H9 (cell line): Measurements from ENCODE around the gene UBE3C. TPM values are rescaled to one million over a fixed set of nuclear protein-coding genes. Genes with fewer than 3 reads are reported as not detected.

Experiments used
- DNase-seq: peaks from one replicate; pipeline ENCODE4 v3.0.0-alpha.2; 2017
- H2AFZ ChIP-seq: one replicate; pipeline ENCODE4 v1.6.1; 2013; ENCODE audit warnings: mild to moderate bottlenecking, low read length, control low read depth, moderate library complexity
- H2AK5ac ChIP-seq: 2 replicates; pipeline ENCODE4 v1.6.1; 2013; ENCODE audit warnings: low read length, control low read depth, mixed read lengths; ENCODE audit not compliant: insufficient read length
- H2BK120ac ChIP-seq: one replicate; pipeline ENCODE4 v1.6.1; 2013; ENCODE audit warnings: low read depth, mild to moderate bottlenecking, low read length, control low read depth, inconsistent platforms; ENCODE audit not compliant: poor library complexity, severe bottlenecking
- H2BK12ac ChIP-seq: 2 replicates; pipeline ENCODE4 v1.6.1; 2013; ENCODE audit warnings: low read length, control low read depth, mixed read lengths, low read depth; ENCODE audit not compliant: insufficient read length
- H2BK15ac ChIP-seq: 2 replicates; pipeline ENCODE4 v1.6.1; 2013; ENCODE audit warnings: low read depth, low read length, control low read depth
- H2BK20ac ChIP-seq: one replicate; pipeline ENCODE4 v1.6.1; 2013; ENCODE audit warnings: low read depth, mild to moderate bottlenecking, low read length, control low read depth, inconsistent platforms; ENCODE audit not compliant: poor library complexity, severe bottlenecking
- H2BK5ac ChIP-seq: 2 replicates; pipeline ENCODE4 v1.6.1; 2013; ENCODE audit warnings: low read length, control low read depth, mixed read lengths; ENCODE audit not compliant: insufficient read length
- H3K14ac ChIP-seq: 2 replicates; pipeline ENCODE4 v1.6.1; 2013; ENCODE audit warnings: low read length, control low read depth; ENCODE audit not compliant: insufficient read depth
- H3K18ac ChIP-seq: 2 replicates; pipeline ENCODE4 v1.6.1; 2013; ENCODE audit warnings: low read depth, mild to moderate bottlenecking, mixed read lengths, low read length, control low read depth; ENCODE audit not compliant: insufficient read length
- H3K23ac ChIP-seq: 2 replicates; pipeline ENCODE4 v1.6.1; 2013; ENCODE audit warnings: low read length, control low read depth, mixed read lengths, low read depth; ENCODE audit not compliant: insufficient read length
- H3K23me2 ChIP-seq: 2 replicates; pipeline ENCODE4 v1.6.1; 2013; ENCODE audit warnings: low read depth, mild to moderate bottlenecking, mixed read lengths, low read length, control low read depth; ENCODE audit not compliant: insufficient read length, poor library complexity, severe bottlenecking
- H3K27ac ChIP-seq: 2 replicates; pipeline ENCODE4 v1.5.1; 2013; ENCODE audit warnings: low read length, control low read depth, mixed read lengths, low read depth; ENCODE audit not compliant: insufficient read length
- H3K27me3 ChIP-seq: 2 replicates; pipeline ENCODE4 v1.6.1; 2013; ENCODE audit warnings: low read length, control low read depth, inconsistent platforms; ENCODE audit not compliant: insufficient read depth
- H3K4ac ChIP-seq: 2 replicates; pipeline ENCODE4 v1.6.1; 2013; ENCODE audit warnings: low read depth, mild to moderate bottlenecking, control low read depth, inconsistent platforms, low read length, moderate library complexity
- H3K4me1 ChIP-seq: 2 replicates; pipeline ENCODE4 v1.6.1; 2013; ENCODE audit warnings: low read length, control low read depth, inconsistent platforms; ENCODE audit not compliant: insufficient read depth
- H3K4me2 ChIP-seq: 2 replicates; pipeline ENCODE4 v1.6.1; 2013; ENCODE audit warnings: low read length, control low read depth, mixed read lengths; ENCODE audit not compliant: insufficient read length, insufficient read depth
- H3K56ac ChIP-seq: 2 replicates; pipeline ENCODE4 v1.6.1; 2013; ENCODE audit warnings: low read depth, mild to moderate bottlenecking, mixed read lengths, low read length, control low read depth; ENCODE audit not compliant: insufficient read length
- H3K79me1 ChIP-seq: 2 replicates; pipeline ENCODE4 v1.6.1; 2013; ENCODE audit warnings: low read depth, mild to moderate bottlenecking, moderate library complexity, low read length, control low read depth, inconsistent platforms; ENCODE audit not compliant: insufficient read depth, poor library complexity, severe bottlenecking
- H3K79me2 ChIP-seq: 2 replicates; pipeline ENCODE4 v1.6.1; 2013; ENCODE audit warnings: low read length, control low read depth, inconsistent platforms; ENCODE audit not compliant: insufficient read depth
- H3K9ac ChIP-seq: 2 replicates; pipeline ENCODE4 v1.6.1; 2013; ENCODE audit warnings: low read length, control low read depth, mixed read lengths; ENCODE audit not compliant: insufficient read length; ENCODE audit errors: extremely low read depth
- H3K9me3 ChIP-seq: one replicate; pipeline ENCODE4 v1.6.1; 2013; ENCODE audit warnings: low read depth, low read length, inconsistent platforms; ENCODE audit not compliant: control insufficient read depth
- H3T11ph ChIP-seq: one replicate; pipeline ENCODE4 v1.6.1; 2013; ENCODE audit warnings: mild to moderate bottlenecking, low read length, control low read depth, inconsistent platforms
- H4K20me1 ChIP-seq: one replicate; pipeline ENCODE4 v1.6.1; 2013; ENCODE audit not compliant: control insufficient read depth, insufficient read length, insufficient read depth
- H4K5ac ChIP-seq: 2 replicates; pipeline ENCODE4 v1.6.1; 2013; ENCODE audit warnings: low read depth, mild to moderate bottlenecking, mixed read lengths, low read length, control low read depth; ENCODE audit not compliant: insufficient read length
- H4K8ac ChIP-seq: replicated peaks from 2 replicates; pipeline ENCODE4 v1.6.1; 2013; ENCODE audit warnings: low read length, control low read depth, mixed read lengths, low read depth; ENCODE audit not compliant: insufficient read length
- H4K91ac ChIP-seq: 2 replicates; pipeline ENCODE4 v1.6.1; 2013; ENCODE audit warnings: low read depth, mild to moderate bottlenecking, moderate library complexity, mixed read lengths, low read length, control low read depth; ENCODE audit not compliant: insufficient read length
- H3K27ac Mint-ChIP-seq, 3 experiments: 2 replicates in 2 of 3; 3 replicates in 1 of 3; pipeline ENCODE4 v1.8.0; 2020 to 2021; ENCODE audit warnings: mixed read lengths in 3 of 3, mild to moderate bottlenecking in 1 of 3, moderate library complexity in 1 of 3
- H3K27me3 Mint-ChIP-seq: 2 replicates; pipeline ENCODE4 v1.8.0; 2021; ENCODE audit warnings: low read depth, mild to moderate bottlenecking, moderate library complexity, mixed read lengths
- H3K36me3 Mint-ChIP-seq, 3 experiments: 2 replicates in 2 of 3; 3 replicates in 1 of 3; pipeline ENCODE4 v1.8.0; 2020 to 2021; ENCODE audit warnings: low read depth in 3 of 3, mixed read lengths in 3 of 3; ENCODE audit not compliant: insufficient read depth in 1 of 3
- H3K4me1 Mint-ChIP-seq, 2 experiments: 2 replicates each; pipeline ENCODE4 v1.8.0; 2020; ENCODE audit warnings: mixed read lengths in 2 of 2
- H3K4me3 Mint-ChIP-seq, 2 experiments: 2 replicates in 1 of 2; 3 replicates in 1 of 2; pipeline ENCODE4 v1.8.0; 2020 to 2021; ENCODE audit warnings: mild to moderate bottlenecking in 2 of 2, mixed read lengths in 2 of 2, moderate library complexity in 1 of 2
- H3K9me3 Mint-ChIP-seq, 2 experiments: 2 replicates in 1 of 2; 3 replicates in 1 of 2; pipeline ENCODE4 v1.8.0; 2020; ENCODE audit warnings: mild to moderate bottlenecking in 2 of 2, mixed read lengths in 2 of 2, moderate library complexity in 1 of 2
- WGBS: extraction: QIAGEN DNeasy Blood & Tissue Kit; methylation state at CpG from one replicate; pipeline ENCODE4 v1.1.7; 2013; ENCODE audit warnings: missing lambda C conversion rate, low lambda C conversion rate, mixed read lengths; ENCODE audit not compliant: insufficient read length; ENCODE audit errors: extremely low coverage; 5-methylcytosine and 5-hydroxymethylcytosine counted together
- total RNA-seq: library from RNA; stranded (reverse); gene quantifications from 2 replicates; pipeline ENCODE4 v1.2.1, GENCODE V29; 2021
- TF ChIP-seq, protein P1 (sequence below): fragments of 200-600 bp; sonication (generic); conservative IDR thresholded peaks from 3 replicates; pipeline ENCODE4 v1.8.0; 2021; ENCODE audit warnings: antibody characterized with exemption, mild to moderate bottlenecking

Gene UBE3C
- total RNA-seq, 1 experiment from 2014 or later: 63.3 TPM

DNA sequence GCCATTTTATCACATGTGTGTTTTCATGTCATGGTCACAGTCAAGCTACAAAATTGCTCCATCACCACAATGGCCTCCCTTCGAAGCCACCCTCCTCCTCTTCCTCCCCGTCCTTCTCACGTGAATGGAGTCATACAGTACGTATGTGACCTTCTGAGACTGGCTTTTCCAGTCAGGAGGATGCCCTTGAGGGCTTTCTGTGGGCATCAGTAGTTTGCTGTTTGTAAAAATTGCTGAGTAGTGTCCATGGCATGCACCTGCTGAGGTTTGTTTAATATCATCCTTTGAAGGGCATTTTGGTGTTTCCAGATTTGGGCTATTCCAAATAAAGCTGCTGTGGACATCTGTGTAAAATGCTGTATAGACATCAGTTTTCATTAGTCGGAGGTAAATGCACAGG is 5.9 kb upstream of the UBE3C start:
- Histone ChIP-seq H3K9me3 (no peaks in the 10 kb centered on the region), H2BK12ac (no peak overlapping the region), H3K79me1 (no peaks in the 10 kb centered on the region), H4K8ac (no peak overlapping the region), H3K79me2 (no peaks in the 10 kb centered on the region), H3K4me1 (peaks cover 2% of the 10 kb centered on the region; the same call in 1 of the 2 replicates), H3K9ac (no peak overlapping the region), H2BK5ac (no peak overlapping the region), H2AFZ (no peak overlapping the region), H4K5ac (no peak overlapping the region), H3K23me2 (no peaks in the 10 kb centered on the region), H2BK20ac (no peak overlapping the region), H4K91ac (no peak overlapping the region), H3T11ph (no peak overlapping the region), H2BK120ac (no peak overlapping the region), H3K4me2 (no peak overlapping the region), H3K27ac (no peak overlapping the region), H3K27me3 (no peaks in the 10 kb centered on the region), H3K23ac (no peak overlapping the region), H2AK5ac (no peak overlapping the region), H3K4ac (no peak overlapping the region), H3K56ac (no peak overlapping the region), H3K14ac (no peak overlapping the region), H3K18ac (no peak overlapping the region), H4K20me1 (no peaks in the 10 kb centered on the region), H2BK15ac (no peak overlapping the region)
- no peak for DNase-seq
- Mint-ChIP-seq H3K4me1 (peaks cover 0 to 3% of the 10 kb centered on the region in 2 experiments; a peak in 1 of 4 replicates), H3K9me3 (no peaks in the 10 kb centered on the region), H3K4me3 (no peak overlapping the region), H3K36me3 (no peaks in the 10 kb centered on the region), H3K27ac (no peak overlapping the region), H3K27me3 (peaks cover 26% of the 10 kb centered on the region)
- TF ChIP-seq, protein P1, sequence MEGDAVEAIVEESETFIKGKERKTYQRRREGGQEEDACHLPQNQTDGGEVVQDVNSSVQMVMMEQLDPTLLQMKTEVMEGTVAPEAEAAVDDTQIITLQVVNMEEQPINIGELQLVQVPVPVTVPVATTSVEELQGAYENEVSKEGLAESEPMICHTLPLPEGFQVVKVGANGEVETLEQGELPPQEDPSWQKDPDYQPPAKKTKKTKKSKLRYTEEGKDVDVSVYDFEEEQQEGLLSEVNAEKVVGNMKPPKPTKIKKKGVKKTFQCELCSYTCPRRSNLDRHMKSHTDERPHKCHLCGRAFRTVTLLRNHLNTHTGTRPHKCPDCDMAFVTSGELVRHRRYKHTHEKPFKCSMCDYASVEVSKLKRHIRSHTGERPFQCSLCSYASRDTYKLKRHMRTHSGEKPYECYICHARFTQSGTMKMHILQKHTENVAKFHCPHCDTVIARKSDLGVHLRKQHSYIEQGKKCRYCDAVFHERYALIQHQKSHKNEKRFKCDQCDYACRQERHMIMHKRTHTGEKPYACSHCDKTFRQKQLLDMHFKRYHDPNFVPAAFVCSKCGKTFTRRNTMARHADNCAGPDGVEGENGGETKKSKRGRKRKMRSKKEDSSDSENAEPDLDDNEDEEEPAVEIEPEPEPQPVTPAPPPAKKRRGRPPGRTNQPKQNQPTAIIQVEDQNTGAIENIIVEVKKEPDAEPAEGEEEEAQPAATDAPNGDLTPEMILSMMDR: no peak
- WGBS: no CpG with 5 or more reads among the region's 5 CpGs
